Fibroblast of the conjunctiva (primary cell): ENCODE data around the gene COL7A1.
"Not testable (repeated sequence)": the region's sequence is repeated elsewhere in the genome, so short reads cannot be mapped to it uniquely, and the experiment has no call there.

Source experiments
- DNase-seq: peaks from one replicate; pipeline ENCODE4 v3.0.0-alpha.2; 2010; ENCODE audit warnings: low read depth

Gene COL7A1

DNA sequence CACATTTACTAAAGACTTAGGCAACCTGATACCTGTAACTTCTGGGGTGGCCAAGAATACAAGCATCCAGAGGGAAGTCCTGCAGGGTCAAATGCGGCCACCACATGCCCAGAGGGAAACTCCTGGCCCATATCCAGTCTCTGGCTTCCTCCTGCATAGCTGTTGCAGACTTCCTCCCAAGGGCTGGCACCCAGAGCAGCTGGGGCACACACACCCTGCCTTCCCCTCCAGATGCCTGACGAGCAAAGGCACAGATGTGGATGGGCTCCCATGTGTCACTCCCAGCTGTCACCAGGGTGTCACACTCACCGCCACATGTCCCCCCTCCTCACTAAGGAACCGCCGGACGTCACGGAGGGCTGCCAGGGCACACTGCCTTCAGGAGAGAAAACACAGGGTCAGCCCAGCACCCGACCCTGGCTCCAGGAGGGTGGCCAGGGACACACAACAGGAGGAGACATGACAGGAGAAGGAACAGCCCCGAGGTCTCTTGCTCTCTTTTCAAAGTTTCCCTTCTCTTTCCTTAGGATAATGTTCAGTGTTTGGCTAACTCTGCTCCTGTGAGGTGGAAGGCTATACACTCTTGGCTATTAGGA, 51.8 kb downstream of the COL7A1 start:
- DNase-seq: no peak

DNA sequence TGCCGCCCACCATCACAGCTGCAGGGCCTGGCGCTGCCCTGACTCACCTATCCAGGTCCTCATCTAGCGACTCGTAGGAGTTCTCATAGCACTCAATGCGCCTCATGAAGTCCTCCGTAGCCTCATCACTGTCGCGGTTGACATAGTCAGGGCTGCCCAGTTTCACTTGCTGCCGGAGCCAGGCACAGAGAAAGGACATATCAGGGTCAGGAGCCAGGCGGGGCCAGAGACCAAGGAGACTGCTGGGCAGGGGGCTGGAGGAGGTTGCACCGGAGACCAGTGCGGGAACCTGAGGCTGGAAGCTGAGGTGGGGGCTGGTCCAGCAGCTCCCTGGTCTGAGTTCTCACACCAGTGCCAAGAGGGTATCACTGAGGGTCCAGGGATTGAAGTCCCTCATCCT, 56.7 kb downstream of the COL7A1 start:
- no peak for DNase-seq

DNA sequence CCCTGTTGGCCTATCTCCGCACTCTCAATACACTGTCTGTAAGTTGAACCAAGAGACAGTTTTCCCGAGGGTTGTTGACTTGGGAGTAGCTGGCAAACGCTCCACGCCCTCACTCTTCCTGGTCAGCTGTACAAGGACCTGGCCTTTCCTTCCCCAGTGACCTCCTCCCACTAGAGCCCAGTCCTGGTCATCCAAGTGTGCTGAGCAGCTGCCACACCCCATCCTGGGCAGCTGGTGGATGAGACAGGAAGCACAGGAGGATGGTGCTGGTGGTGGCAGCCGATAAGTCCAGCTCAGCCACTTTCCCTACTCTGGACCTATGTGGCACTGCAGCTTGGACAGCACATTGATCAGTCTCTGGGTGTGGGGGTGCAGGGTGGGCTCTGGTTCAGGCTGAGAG, 58.3 kb downstream of the COL7A1 start:
- DNase-seq: no peak

DNA sequence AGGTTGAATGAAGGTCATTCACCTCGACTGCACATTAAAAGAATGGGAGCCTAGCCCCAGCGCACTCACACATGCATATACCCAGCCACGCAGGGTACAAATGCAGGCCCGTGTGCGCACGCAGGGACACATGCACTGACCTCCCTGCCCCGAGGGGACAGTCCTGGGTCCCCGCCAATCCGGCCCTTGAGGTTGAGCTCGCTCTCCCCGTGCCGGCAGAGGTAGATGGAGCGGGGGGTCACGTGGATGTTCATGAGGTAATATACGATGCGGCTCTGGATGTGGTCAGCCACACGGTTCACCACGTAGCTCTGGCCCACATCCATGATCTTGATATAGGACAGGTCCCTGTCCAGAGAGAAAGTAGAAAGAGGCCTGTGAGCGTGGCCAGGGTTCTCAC, 59.0 kb downstream of the COL7A1 start:
- no peak for DNase-seq

DNA sequence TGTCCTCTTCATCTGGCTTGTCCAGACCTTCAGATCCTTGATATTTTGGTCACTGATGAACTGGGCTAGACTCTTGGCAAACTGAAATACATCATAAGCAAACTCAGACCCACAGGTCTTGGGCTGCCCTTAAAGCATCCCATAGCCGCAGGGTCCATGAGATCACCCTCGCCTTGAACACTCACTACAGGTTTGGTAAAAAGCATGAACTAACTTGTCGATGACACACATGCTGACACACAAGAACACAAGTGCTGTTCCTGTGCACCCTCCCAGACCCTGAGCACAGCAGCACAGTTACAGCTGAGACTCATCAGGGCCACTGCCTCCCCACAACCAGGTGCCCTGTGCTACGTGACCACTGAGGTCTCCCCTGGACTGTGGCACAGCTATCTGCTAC, 59.6 kb downstream of the COL7A1 start:
- DNase-seq: no peak

DNA sequence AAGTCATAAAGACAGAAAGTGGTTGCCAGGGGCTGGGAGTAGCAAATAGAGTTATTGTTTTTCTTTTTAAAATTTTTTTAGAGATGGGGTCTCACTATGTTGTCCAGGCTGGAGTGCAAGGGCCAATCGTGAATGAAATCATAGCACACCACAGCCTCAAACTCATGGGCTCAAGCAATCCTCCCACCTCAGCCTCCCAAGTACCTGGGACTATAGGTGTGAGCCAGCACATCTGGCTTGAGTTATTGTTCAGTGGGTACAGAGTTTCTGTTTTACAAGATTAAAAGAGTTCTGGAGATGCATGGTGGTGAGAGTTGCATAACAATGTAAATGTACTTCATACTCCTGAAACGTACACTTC, 62.2 kb downstream of the COL7A1 start:
- no peak for DNase-seq

DNA sequence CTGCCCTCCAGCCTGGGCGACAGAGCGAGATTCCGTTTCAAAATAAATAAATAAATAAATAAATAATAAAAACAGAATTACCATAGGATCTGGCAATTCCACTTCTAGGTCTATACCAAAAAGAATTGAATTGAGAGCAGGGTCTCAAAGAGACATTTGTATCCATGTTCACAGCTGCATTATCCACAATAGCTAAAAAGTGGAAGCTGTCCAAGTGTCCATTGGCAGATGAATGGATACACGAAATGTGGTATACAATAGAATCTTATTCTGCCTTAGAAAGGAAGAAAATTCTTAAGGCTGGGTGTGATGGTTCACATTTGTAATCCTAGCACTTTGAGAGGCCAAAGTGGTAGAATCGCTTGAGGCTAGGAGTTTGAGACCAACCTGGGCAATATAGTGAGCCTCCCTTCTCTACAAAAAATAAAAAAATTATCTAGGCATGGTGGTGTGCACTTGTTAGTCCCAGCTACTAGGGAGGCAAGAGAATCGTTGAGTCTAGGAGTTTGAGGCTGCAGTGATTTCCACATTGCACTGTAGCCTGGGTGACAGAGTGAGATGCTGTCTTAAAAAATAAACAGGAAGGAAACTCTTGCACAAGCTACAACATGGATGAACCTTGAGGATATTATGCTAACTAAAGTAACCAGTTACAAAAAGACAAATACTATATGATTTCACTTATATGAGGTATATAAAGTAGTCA, 62.7 kb downstream of the COL7A1 start:
- no peak for DNase-seq

DNA sequence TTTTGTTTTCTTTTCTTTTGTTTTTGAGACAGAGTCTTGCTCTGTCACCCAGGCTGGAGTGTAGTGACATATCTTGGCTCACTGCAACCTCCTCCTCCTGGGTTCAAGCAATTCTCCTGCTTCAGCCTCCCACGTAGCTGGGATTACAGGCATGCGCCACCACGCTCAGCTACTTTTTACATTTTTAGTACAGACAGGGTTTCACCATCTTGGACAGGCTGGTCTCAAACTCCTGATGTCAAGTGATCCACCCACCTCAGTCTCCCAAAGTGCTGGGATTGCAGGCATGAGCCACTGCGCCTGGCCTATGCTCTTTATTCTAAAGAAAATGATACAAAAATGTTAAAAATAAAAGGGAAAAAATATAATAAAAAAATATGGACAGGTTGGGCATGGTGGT, 64.4 kb downstream of the COL7A1 start:
- DNase-seq: not testable (repeated sequence)

DNA sequence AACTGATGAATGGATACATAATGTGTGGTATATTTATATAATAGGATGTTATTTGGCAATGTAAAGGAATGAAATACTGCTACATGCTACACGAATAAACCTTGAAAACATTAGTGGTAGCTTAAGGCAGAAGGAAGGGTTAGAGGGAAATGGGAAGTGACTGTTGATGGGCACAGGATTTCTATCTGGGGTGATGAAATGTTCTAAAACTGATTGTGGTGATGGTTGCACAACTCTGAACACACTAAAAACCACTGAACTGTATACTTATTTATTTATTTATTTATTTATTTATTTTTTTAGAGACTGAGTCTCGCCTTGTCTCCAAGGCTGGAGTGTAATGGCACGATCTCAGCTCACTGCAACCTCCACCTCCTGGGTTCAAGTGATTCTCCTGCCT, 66.4 kb downstream of the COL7A1 start:
- no peak for DNase-seq

DNA sequence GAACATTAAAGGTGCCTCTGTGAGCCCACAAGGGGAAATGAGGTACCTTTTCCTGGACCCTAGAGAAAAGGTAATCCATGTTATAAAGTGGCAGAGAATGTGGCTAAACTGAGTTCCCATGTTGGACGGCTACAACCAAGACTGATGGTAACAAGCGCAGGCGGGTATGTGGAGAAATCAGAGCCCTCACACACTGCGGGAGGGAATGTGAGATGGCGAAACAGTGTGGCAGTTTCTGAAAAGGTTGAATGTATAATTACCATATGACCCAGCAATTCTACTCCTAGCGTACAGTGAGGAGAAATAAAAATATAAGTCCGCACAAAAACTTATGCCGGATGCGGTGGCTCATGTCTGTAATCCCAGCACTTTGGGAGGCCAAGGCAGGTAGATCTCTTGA, 67.1 kb downstream of the COL7A1 start:
- DNase-seq: no peak

DNA sequence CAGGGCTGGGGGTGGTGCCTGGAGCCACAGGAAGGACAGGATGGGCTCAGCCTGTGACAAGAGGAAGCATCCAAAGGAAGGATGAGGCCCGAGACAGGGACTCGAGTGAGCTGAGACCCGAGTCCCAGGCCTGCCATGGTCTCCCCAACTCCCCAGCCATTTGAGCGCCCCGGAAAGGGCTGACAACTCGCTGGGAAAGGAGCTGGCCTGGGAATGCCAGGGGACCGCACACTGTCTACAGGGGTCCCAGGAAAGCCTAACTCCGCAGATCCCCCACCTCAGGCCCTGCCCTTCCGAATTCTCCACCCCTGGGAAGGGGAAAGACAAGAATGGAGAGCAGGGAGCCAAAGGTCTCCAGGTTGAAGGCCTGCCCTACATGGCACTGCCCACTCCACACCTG, 70.2 kb downstream of the COL7A1 start:
- DNase-seq: no peak

DNA sequence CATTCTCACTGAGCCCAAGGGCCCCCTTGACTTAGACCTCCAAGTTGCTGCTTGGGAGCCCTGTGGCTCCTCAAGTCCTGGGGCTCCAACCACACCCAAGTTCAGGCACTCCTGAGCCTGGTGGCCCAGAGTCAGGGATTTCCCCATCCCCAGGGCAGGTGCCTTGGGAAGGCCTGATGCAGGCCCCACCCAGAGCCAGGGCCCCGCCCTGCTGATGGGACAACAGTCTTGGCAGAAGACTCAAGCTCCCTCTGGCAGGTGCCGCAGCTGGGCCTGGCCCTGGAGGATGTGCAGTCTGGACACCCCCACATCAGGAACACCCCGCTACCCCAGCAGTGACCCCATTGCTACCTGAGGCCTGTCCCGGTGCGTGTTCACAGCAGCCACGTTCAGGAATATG, 73.5 kb downstream of the COL7A1 start:
- DNase-seq: no peak

DNA sequence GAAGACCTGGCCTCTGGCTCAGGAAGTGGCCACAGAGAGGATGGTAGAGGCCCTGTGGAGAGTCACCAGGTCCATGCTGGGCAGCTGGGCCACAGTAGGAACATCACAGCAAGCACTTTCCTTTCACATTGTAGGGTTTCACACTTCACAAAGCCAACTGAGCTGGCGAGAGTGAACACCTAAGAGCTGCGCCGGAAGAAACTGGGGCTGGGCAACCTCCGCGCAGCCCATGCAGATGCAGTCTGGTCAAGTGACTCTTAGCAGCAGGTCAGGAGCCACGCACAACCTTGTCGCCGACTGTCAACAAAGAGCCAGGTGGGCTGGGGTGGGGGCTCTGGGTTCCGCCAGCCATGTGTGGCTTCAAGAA, 75.9 kb downstream of the COL7A1 start:
- DNase-seq: no peak

DNA sequence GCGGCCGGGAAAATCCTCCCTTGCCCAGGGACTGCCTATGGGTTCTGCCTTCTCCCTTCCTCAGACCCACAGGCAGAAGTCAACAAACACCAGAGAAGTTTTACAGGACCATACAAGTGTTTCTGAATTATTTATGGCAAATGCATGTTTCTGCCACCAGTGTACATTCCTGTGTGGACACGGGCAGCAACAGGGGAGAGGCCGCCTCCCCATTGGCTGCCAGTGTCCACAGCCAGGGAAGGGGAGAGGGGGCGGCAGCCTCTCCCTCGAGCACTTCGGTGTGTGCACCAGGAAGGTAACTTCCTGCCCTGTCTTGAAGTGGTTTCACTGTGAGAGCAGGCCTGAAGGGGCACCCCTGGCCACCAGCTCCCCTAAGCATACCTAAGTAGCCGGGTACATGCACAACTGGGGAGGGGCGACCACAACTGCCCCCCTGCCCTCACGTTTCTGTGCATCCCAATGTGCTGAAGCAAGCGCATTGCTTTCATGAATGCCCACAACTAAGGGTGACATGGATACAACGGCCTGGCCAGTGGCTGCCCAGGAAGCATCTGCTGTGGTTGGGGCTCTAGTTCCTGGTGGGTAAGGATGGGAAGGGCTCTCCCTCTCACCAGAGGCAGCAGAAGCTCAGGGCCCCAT, 76.4 kb downstream of the COL7A1 start:
- DNase-seq: no peak

DNA sequence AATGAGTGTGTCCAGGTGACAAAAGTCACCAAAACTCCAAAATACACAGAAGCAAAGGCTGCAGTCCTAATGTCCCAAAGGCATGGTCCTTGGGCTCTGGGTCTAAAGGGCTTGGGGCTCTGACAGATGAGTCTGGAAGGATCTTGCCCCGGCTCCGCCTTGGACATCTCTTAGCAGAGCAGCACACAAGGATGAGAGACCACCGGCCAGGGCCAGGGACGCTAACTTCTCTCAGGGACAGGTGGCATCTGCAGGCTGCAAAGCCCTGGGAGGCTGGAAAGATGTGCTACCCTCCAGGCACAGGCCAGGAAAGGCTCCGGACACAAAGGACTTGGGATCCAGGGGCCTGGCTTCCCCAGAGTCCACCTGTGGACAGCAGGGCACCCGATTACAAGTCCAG, 77.1 kb downstream of the COL7A1 start:
- DNase-seq: no peak

DNA sequence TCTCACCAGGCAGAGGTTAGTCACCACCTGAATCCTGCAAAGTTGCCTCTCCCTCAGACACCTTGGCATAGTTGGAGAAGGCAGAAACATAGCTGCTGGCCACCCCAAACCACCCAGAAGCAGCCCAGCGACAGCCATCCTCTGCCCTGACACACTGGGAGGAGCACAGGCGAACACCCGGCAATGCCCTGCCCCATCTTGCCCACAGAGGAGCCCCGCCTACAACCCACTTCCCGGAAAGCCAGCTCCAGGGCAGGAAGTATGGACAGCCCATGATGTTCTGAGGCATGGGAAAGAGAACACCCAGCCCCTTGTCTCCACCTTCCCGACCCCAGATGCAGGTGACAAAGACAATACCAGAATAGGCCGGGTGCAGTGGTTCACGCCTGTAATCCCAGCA, 78.6 kb downstream of the COL7A1 start:
- DNase-seq: no peak

DNA sequence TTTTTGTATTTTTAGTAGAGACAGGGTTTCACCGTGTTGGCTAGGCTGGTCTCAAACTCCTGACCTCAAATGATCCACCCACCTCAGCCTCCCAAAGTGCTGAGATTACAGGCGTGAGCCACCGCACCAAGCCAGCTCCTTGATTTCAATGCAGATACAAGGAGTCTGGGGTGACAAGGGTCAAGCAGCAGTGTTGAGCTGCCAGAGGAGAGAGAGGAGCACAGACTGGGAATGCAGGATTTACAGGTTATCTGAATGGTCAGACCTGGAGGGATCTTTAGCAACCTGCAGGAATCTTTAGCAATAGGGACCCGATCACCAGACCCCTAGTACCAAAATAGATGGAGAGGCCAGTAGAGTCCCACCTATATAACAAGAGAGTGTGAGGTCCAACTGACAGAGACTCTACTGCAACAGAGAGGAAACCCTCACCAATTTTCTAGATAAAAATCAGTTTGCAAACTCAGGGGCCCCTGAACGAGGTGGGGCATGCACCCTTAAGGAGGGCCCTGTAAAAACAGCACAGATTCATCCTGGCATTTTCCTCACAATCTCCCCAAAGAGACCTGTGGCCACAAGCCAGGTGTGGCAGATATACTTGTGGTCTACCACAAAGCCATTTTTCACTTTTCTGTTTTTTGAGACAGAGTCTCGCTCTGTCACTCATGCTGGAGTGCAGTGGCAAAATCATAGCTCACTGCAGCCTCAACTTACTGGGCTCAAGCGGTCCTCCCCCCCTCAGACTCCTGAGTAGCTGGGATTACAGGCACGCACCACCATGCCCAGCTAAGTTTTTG, 80.5 kb downstream of the COL7A1 start:
- no peak for DNase-seq
